ENCODE data around the gene GNG4. TPM values are rescaled to one million over a fixed set of nuclear protein-coding genes. Genes with fewer than 3 reads are reported as not detected.

GNG4 gene
- total and polyA plus RNA-seq, 7 donors, result 1.5 to 31.9 (median 3.9) TPM

- Histone ChIP-seq H3K4me1 (no peaks in the 10 kb centered on the region), H3K4me3 (no peak overlapping the region), H3K27me3 (no peaks in the 10 kb centered on the region), H3K9me3 (no peaks in the 10 kb centered on the region), H3K27ac (no peak overlapping the region), H3K36me3 (no peaks in the 10 kb centered on the region)
- no peak for DNase-seq
- TF ChIP-seq EP300 (IDR thresholded peaks at IDR 0.05) (no peak), POLR2A (IDR thresholded peaks at IDR 0.05) (no peak), POLR2AphosphoS5 (IDR thresholded peaks at IDR 0.05) (no peak), CTCF (IDR thresholded peaks at IDR 0.05) (no peak)
- intact Hi-C loops (cut with DNase I), result no loop called here
- WGBS, 2 donors, result 84 to 90% methylated on average over 6 of the region's 6 CpGs
Measured at GRCh38 chr1:235558621-235559169, 90.9 kb downstream of the GNG4 start.

DNA sequence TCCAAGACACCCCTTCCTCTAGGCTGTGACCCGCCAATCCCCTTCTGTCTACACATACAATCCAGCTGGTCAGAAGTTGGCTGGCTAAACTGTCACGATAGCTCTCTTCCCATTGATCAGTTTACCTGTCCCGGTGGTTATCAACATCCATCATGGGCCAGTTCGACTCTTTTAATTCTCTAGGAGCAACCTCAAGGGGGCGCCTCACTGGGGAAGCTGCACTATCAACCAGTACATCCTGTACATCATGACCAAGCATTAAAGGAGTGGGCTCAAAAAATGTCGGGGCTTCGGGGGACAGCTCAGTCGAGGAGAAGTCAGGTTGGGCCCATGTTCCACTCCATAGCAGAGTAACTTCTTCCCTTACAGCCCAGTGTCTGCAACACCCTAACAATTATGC is 92.1 kb downstream of the GNG4 start:
- no peaks in the 10 kb centered on the region for H3K9me3 ChIP-seq
- intact Hi-C loops (cut with DNase I), result no loop called here
- H3K27ac ChIP-seq, result no peak overlapping the region
- no peaks in the 10 kb centered on the region for H3K27me3 ChIP-seq
- no peak for DNase-seq
- no peaks in the 10 kb centered on the region for H3K36me3 ChIP-seq
- H3K4me3 ChIP-seq, result no peak overlapping the region
- 88 to 91% methylated on average over 8 of the region's 8 CpGs for WGBS, 2 donors
- no peak for TF ChIP-seq POLR2A (IDR thresholded peaks at IDR 0.05)
- TF ChIP-seq POLR2AphosphoS5 (IDR thresholded peaks at IDR 0.05), result no peak
- no peak for TF ChIP-seq EP300 (IDR thresholded peaks at IDR 0.05)
- TF ChIP-seq CTCF (IDR thresholded peaks at IDR 0.05), result no peak
- no peaks in the 10 kb centered on the region for H3K4me1 ChIP-seq

GRCh38 chr1:235556807-235557206 is 92.8 kb downstream of the GNG4 start:
- intact Hi-C loops (cut with DNase I), result no loop called here

DNA sequence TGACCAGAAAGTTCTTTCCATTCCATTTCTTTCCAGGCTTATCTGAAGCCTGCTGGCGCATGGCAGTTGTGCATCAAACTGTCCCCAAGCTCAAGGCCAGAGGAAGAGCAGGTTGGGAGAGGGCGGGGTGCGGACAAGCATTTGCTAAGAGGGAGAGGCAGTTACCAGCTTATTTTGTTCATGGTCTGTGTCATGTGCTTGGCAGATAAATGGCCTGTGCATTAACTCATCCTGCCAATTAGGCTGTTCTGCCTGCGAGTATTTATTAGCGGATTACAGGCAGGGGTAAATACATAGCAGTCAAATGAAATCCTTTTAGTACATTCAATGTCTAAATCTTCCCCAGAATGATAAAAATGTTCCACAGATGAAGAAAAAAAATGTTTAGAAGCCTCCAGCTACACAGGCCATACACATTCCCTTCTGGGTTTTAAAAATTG is 96.5 kb downstream of the GNG4 start:
- intact Hi-C loops (cut with DNase I), result no loop called here
- WGBS, 2 donors, result 79 to 84% methylated on average over 5 of the region's 5 CpGs
- H3K9me3 ChIP-seq, result no peaks in the 10 kb centered on the region
- no peak for TF ChIP-seq CTCF (IDR thresholded peaks at IDR 0.05)
- no peaks in the 10 kb centered on the region for H3K27me3 ChIP-seq
- no peaks in the 10 kb centered on the region for H3K36me3 ChIP-seq
- no peak overlapping the region for H3K27ac ChIP-seq
- no peaks in the 10 kb centered on the region for H3K4me1 ChIP-seq
- DNase-seq, result no peak
- H3K4me3 ChIP-seq, result no peak overlapping the region

More at GRCh38 chr1:235556807-235557206, 92.8 kb downstream of the GNG4 start:
- H3K4me3 ChIP-seq, result no peak overlapping the region
- WGBS, 2 donors, result 89 to 96% methylated on average over 11 of the region's 11 CpGs
- no peaks in the 10 kb centered on the region for H3K36me3 ChIP-seq
- H3K4me1 ChIP-seq, result no peaks in the 10 kb centered on the region
- DNase-seq, result no peak
- TF ChIP-seq POLR2A (IDR thresholded peaks at IDR 0.05) (no peak), EP300 (IDR thresholded peaks at IDR 0.05) (no peak), CTCF (IDR thresholded peaks at IDR 0.05) (no peak), POLR2AphosphoS5 (IDR thresholded peaks at IDR 0.05) (no peak)
- H3K27ac ChIP-seq, result no peak overlapping the region
- H3K27me3 ChIP-seq, result no peaks in the 10 kb centered on the region
- H3K9me3 ChIP-seq, result no peaks in the 10 kb centered on the region

GRCh38 chr1:235552146-235552716 is 97.4 kb downstream of the GNG4 start:
- no peak overlapping the region for H3K4me3 ChIP-seq
- H3K27ac ChIP-seq, result no peak overlapping the region
- DNase-seq, result no peak
- intact Hi-C loops (cut with DNase I), result no loop called here
- no peaks in the 10 kb centered on the region for H3K36me3 ChIP-seq
- TF ChIP-seq CTCF (IDR thresholded peaks at IDR 0.05), result no peak
- TF ChIP-seq POLR2A (IDR thresholded peaks at IDR 0.05), result no peak
- no peak for TF ChIP-seq EP300 (IDR thresholded peaks at IDR 0.05)
- TF ChIP-seq POLR2AphosphoS5 (IDR thresholded peaks at IDR 0.05), result no peak
- H3K9me3 ChIP-seq, result no peaks in the 10 kb centered on the region
- H3K27me3 ChIP-seq, result no peaks in the 10 kb centered on the region
- no peaks in the 10 kb centered on the region for H3K4me1 ChIP-seq
- WGBS, 2 donors, result 87 to 88% methylated on average over 10 of the region's 10 CpGs

Data from sigmoid colon (tissue), 7 donors.